Measurements from ENCODE around the gene NMU. TPM values are rescaled to one million over a fixed set of nuclear protein-coding genes. Genes with fewer than 3 reads are reported as not detected.
A peak's percentile ranks its signal among the peaks of the same experiment; 100 is the strongest.

Gene NMU
- total and polyA plus RNA-seq, 2 experiments from 2014 or later: 40.2 to 96.3 TPM

- TF ChIP-seq, protein P1, sequence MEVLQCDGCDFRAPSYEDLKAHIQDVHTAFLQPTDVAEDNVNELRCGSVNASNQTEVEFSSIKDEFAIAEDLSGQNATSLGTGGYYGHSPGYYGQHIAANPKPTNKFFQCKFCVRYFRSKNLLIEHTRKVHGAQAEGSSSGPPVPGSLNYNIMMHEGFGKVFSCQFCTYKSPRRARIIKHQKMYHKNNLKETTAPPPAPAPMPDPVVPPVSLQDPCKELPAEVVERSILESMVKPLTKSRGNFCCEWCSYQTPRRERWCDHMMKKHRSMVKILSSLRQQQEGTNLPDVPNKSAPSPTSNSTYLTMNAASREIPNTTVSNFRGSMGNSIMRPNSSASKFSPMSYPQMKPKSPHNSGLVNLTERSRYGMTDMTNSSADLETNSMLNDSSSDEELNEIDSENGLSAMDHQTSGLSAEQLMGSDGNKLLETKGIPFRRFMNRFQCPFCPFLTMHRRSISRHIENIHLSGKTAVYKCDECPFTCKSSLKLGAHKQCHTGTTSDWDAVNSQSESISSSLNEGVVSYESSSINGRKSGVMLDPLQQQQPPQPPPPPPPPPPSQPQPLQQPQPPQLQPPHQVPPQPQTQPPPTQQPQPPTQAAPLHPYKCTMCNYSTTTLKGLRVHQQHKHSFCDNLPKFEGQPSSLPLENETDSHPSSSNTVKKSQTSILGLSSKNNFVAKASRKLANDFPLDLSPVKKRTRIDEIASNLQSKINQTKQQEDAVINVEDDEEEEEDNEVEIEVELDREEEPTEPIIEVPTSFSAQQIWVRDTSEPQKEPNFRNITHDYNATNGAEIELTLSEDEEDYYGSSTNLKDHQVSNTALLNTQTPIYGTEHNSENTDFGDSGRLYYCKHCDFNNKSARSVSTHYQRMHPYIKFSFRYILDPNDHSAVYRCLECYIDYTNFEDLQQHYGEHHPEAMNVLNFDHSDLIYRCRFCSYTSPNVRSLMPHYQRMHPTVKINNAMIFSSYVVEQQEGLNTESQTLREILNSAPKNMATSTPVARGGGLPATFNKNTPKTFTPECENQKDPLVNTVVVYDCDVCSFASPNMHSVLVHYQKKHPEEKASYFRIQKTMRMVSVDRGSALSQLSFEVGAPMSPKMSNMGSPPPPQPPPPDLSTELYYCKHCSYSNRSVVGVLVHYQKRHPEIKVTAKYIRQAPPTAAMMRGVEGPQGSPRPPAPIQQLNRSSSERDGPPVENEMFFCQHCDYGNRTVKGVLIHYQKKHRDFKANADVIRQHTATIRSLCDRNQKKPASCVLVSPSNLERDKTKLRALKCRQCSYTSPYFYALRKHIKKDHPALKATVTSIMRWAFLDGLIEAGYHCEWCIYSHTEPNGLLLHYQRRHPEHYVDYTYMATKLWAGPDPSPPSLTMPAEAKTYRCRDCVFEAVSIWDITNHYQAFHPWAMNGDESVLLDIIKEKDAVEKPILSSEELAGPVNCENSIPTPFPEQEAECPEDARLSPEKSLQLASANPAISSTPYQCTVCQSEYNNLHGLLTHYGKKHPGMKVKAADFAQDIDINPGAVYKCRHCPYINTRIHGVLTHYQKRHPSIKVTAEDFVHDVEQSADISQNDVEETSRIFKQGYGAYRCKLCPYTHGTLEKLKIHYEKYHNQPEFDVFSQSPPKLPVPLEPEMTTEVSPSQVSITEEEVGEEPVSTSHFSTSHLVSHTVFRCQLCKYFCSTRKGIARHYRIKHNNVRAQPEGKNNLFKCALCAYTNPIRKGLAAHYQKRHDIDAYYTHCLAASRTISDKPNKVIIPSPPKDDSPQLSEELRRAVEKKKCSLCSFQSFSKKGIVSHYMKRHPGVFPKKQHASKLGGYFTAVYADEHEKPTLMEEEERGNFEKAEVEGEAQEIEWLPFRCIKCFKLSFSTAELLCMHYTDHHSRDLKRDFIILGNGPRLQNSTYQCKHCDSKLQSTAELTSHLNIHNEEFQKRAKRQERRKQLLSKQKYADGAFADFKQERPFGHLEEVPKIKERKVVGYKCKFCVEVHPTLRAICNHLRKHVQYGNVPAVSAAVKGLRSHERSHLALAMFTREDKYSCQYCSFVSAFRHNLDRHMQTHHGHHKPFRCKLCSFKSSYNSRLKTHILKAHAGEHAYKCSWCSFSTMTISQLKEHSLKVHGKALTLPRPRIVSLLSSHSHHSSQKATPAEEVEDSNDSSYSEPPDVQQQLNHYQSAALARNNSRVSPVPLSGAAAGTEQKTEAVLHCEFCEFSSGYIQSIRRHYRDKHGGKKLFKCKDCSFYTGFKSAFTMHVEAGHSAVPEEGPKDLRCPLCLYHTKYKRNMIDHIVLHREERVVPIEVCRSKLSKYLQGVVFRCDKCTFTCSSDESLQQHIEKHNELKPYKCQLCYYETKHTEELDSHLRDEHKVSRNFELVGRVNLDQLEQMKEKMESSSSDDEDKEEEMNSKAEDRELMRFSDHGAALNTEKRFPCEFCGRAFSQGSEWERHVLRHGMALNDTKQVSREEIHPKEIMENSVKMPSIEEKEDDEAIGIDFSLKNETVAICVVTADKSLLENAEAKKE (CRISPR knock-in tag; IDR thresholded peaks at IDR 0.05): no peak
- TF ChIP-seq EZH2 (IDR thresholded peaks at IDR 0.05; ENCODE audit: low read depth, unreplicated experiment) (no peak), STAT1 (IDR thresholded peaks at IDR 0.05; ENCODE audit: unreplicated experiment) (no peak)
Measured at GRCh38 chr4:55635282-55635681, 816 bp downstream of the NMU start (continued).

GRCh38 chr4:55634417-55635128 lies 1.5 kb downstream of the NMU start:
- no peak for ATAC-seq
- peaks cover 8% of the 10 kb centered on the region; the same call in 2 of the 3 replicates for H3K9me3 Mint-ChIP-seq
- H3K4me3 ChIP-seq: peak overlapping the region; percentile 87
- no peak for TF ChIP-seq CTCF (conservative IDR thresholded peaks at IDR 0.05; ENCODE audit: low read depth in 2 of 2)
- TF ChIP-seq EZH2phosphoT487 (IDR thresholded peaks at IDR 0.05; ENCODE audit: unreplicated experiment): no peak
- TF ChIP-seq NANOG (IDR thresholded peaks at IDR 0.05; ENCODE audit: borderline replicate concordance): no peak
- TF ChIP-seq POLR2AphosphoS5 (IDR thresholded peaks at IDR 0.05; ENCODE audit: low read depth): no peak
- TF ChIP-seq STAT1 (IDR thresholded peaks at IDR 0.05; ENCODE audit: unreplicated experiment): no peak
- TF ChIP-seq ETS1 (IDR thresholded peaks at IDR 0.05): no peak
- TF ChIP-seq EZH2 (IDR thresholded peaks at IDR 0.05; ENCODE audit: low read depth, unreplicated experiment): no peak
- TF ChIP-seq CREB1 (CRISPR knock-in tag; IDR thresholded peaks at IDR 0.05; ENCODE audit: low read depth): no peak

More at GRCh38 chr4:55634417-55635128, 1.5 kb downstream of the NMU start:
- H4K20me1 ChIP-seq (replicated peaks; ENCODE audit: insufficient read depth): no peaks in the 10 kb centered on the region
- H3K4me2 ChIP-seq: peak overlapping the region; percentile 97
- Mint-ChIP-seq H3K4me1 (peaks cover 50% of the 10 kb centered on the region), H3K27me3 (ENCODE audit: insufficient read depth, low read depth, poor library complexity) (peaks cover 12% of the 10 kb centered on the region), H3K4me3 (peak overlapping the region; percentile 83), H3K27ac (no peak overlapping the region), H3K36me3 (ENCODE audit: low read depth) (peaks cover 16% of the 10 kb centered on the region)
- H3F3A ChIP-seq (replicated peaks; ENCODE audit: low read depth): no peaks in the 10 kb centered on the region
- H3K36me3 ChIP-seq (ENCODE audit: insufficient read depth): no peaks in the 10 kb centered on the region
- peak overlapping the region; percentile 70; the same call in 1 of the 2 replicates for H2AFZ ChIP-seq
- peaks cover 26% of the 10 kb centered on the region for H3K27me3 ChIP-seq (ENCODE audit: insufficient read depth)
- H3K4me1 ChIP-seq (ENCODE audit: insufficient read depth): peaks cover 54% of the 10 kb centered on the region
- H3K27ac ChIP-seq (ENCODE audit: low read depth): no peak overlapping the region
- no peak for DNase-seq (ENCODE audit: low spot score)
- peaks cover 24% of the 10 kb centered on the region for H3K79me2 ChIP-seq (replicated peaks; ENCODE audit: insufficient read depth)
- H3K9me2 ChIP-seq (ENCODE audit: insufficient read depth): no peaks in the 10 kb centered on the region

Measured in GM23338 (cell line).